NCI-H1092 treated with DMSO at 0.1 percent for 48 hours (cell line): Measurements from ENCODE around the gene DENND1B.
"Not testable (repeated sequence)": the region's sequence is repeated elsewhere in the genome, so short reads cannot be mapped to it uniquely, and the experiment has no call there.

Experiments used
- DNase-seq: peaks from one replicate; lab custom pipeline; 2025; lab: John Stamatoyannopoulos, UW

The DENND1B gene

DNA sequence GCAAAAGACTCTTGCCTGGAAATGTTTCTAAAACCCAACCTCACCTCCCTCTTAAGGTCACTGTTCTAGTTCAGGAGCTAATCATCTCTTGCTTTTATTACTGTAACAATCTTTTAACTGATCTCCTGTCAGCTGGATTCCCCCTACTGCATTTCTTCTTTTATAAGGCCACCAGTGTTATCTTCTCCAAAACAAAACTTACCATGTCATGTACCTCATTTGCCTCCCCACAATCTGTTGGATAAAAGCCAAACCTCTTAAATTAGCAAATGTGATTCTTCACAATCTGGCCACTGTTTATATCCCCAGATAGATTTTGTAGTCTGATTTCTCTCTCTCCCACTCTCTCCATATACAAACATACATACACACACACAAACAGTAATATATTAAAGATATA lies 143.3 kb downstream of the DENND1B start:
- no peak for DNase-seq

DNA sequence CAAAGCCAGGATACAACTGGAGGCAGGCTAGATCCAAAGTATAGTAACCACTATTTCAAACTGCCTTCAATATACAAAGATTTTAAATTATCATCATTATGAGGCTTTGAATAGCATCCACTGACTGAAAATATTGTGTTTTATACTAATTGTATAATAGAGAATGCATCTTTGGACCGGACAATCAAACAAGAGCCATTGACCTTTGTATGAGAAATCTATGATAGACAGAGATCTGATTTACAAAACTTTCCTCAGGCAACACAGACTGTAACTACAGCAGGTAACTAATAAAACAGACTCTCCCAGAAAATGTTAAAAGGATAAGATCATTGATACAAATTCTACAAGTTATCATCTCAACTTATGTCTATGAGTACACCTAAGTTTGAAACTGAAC lies 152.9 kb downstream of the DENND1B start:
- DNase-seq, result no peak

DNA sequence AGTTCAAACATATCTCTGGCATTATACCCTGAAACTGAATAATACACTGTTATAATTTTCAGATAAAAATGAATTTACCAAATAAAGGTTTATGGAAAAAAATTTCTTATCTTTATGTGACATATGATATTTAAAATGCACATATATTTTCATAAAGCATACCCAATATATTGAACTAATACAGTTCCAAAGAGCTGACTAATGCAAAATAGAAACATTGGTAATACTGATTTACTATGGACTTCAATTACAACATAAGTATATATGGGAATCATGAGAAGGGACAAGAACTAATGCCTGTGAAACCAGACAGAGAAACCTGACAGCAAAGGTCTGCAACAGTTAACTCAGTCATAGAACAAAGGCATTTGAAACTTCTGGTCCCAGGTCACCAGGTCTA lies 153.5 kb downstream of the DENND1B start:
- DNase-seq, result no peak

DNA sequence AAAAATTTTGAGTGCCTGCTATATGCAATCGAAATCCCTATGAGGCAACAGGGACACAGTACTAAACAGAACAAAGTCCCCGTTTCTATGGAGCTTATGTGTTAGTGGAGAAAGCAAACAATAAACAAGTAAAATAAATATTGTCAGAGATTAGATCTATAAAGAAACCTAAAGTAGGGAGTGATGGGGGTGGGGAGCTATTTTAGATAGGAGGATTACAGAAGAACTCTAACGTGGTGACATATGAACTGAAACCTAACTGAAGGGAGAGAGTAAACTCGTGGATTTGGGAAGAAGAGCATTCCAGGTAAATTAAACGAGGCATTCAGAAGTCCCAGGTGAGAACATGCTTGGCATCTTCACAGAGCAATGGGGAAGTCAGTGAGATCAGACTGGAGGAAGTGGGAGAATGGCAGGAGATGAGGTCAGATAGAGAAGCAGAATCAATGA lies 154.5 kb downstream of the DENND1B start:
- DNase-seq, result no peak

DNA sequence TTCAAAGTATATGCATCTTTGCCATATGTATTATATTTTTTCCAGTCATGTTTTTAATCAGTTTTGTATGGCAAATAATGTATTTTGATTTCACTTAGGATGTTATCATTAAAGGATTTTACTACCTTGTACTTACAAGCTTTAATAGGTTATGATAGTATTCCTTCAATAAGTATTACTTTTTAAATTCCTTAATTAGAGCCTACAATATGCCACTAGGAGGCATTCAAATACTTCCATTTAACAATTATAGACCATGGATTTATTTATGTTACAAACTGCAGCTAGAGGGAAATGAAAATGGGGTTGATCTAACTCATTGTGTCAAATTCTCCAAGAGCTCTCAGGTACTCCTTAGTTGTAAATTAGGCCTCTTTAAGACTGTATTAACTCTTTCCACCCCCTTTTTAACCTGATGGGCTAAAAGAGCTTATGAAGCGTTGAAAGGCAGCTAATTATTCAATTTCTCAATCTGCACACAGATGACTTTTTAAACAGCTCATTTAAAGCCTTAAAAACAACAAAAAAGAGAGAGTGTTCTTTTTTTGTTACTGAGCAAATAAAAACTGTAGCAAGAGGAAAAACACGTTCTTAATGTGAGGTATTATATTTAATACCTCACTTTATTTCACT lies 156.2 kb downstream of the DENND1B start:
- DNase-seq, result peak; percentile 40

DNA sequence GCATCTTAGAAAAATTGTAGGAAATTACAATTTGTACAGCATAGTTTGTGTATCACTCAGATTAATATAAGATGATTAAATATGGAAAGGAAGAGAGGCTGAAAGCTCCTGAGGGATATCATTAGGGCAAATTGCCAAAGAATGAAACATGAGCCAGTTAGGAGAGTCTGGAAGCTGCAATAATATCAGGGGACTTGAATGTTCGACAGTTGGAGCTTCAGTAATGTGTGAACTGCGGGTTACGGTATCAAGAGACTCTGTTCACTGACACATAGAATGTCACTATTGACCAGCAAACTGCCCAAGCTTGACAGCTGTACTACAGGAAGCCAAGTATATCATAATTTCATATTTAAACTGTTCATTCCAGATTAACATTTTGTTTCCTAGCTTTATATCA lies 157.2 kb downstream of the DENND1B start:
- no peak for DNase-seq

DNA sequence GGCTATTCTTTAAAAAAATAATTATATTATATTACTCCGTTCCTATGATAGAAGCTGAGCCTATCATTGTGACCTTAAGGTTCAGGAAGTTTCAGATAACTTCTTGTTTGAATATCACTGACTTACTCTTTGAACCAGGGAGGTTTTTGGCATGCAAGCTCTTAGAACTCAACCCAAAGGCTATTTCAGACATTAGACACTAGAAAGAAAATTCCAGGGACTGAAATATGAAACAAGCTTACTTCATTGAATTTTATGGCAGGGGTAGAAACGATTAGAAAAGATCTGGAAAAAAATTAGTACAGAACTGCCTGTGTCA lies 159.6 kb downstream of the DENND1B start:
- no peak for DNase-seq

DNA sequence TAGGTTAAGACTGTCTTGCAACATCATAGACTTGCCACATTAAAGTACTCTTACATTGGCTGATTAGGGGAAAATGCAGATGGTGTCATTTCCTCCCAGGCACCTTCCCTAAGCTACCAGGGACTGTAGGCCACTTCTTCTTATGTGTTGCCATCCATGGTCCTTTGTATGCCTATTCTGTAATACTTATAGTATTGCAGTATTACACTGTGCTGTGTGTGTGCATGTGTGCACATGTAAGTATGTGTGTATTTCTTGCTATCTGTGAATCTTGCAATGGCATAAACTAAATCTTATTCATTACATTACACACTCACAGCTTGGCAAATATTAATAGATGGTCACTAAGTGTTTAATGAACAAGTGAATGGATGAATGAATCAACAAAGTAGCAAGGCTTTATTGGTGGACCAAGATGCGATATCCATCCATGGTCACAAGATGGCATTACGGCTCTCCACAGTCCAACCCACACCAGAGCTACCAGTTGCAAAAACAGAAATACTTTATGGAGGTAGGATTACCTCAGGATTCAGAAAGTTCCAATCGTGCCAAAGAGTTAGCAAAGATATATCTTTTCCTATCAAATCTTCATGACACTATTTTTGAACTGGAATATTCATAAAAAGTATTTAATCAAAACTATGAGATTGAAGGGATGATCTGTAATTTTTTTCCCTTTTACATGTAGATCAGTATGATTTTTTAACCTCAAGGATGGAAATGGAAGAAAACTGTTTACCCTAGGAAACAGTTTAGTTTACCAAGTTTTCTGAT lies 160.2 kb downstream of the DENND1B start:
- DNase-seq, result peak; percentile 43

DNA sequence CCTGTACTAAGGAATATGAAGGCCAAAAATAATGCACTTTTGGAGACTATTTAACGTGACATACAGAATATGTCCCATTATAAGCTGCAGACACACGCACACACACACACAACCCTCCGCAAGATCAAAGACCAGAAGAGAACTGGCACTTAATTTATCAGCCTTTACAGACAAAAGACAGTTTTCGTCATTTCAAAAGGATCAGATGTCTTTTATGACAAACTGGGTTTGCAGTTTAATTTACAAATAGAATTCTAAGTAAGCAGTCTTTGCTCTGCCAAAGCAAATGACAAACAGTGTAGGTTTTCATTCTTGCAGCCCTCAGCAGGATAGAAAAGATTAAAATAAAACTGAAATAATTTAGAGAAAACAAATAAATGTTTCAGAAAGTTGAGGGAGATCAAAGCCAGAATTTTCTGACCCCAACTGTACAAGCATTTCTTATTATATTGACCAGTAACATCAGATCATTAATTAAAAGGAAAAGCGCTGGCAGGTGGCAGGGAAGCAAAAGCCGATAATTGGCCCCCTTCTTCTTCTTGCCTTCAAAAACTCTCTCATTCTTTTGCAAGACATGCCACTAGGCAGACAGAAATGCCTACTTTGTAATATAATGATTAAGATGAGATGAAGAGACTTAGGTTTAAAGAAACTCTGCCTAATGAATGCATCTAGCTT lies 169.0 kb downstream of the DENND1B start:
- no peak for DNase-seq

DNA sequence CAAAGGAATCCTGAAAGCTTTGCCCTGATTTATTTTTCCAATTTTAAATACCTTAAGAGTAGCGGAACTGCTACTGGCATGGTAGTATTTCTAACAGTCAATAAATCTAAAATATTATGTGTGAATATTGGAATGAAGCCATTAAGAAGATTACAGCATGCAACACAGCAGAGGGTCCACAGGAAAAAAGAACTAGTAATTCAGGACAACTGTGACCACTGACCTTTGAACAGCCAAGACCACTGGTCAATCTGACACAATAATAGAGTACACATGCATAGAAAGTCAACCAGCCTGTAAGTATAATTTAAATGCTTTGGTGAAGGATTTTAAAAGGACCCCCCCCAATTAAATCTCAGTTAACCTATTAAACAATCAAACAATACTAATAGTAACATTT lies 171.0 kb downstream of the DENND1B start:
- no peak for DNase-seq

DNA sequence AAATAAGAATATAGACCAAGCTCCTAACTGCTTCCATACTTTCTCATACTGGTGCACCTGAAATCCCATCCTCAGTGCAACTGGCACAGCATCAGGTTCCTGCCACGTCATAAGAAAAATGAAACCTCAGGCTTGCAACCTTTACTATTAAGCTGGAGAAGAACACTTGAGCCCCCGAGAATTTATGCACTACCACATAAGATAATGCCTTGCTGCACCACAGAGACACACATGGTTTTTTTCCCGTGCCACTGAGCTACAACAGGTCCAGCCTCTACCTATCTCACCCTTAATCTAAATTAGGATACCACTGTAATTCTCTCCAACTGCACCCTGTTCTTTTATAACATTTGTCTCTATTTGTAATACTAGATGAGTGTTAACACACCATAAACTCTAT lies 174.5 kb downstream of the DENND1B start:
- DNase-seq, result no peak

DNA sequence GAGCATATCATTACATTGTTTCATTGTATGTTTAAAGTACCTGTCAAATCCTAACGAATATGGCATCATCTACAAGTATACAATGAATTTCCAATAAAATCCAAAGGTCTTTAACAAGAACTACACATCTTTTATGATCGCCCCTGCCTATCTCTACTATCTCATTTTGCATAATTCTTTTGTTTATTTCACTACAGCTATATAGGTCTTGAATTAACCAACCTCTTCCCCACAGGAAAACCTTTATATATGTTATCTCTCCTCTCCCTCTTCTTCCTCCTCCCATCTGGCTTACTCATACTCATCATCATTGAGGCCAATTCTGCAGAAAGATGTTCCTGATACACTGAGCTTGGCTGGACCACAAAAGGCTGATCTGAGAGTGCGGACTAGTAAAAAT lies 175.5 kb downstream of the DENND1B start:
- DNase-seq, result no peak

DNA sequence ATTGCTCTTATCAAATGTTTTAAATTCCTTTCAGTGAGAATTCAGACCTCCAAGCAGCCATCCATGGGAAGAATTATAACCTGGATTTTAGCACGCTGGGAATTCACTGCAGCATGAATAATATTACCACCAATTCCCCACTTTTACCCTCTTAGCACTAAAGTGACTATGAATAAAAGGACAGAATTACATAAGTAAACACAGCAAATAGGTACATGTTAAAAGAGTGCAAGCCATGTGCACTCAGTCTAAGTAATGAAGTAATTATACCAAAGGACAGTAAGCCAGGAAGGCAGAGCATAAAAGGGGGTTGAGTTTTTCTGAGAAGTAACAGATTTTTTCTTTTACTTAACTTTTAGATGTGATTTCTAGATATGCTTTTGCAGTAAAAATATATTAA lies 176.3 kb downstream of the DENND1B start:
- peak; percentile 30 for DNase-seq

DNA sequence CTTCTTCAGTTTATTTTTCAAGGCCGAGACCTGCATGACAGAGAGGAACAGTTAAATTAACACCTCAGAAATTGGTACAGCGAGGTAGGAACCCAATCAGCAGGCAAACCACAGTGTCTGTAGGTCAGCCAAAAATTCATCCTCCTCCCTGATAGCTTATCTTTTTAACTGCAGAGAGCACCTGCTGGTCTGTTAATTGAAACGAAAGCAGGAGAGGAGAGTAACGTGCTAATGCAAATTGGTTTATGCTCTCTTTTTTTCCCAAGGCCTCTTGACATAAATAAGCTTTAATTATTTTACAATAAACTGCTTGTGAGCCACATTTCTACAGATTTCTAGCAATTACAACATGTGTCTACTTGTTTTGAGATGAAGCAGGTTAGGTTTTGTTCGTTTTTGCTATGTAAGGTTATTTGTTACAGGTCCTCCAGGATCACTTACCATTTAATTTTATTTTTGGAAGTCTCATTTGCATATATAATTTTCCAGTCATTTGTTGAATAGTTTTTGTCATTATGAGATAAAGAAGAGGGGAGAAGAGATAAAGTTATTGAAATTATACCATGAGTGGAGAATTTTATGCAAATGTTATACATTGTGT lies 179.9 kb downstream of the DENND1B start:
- no peak for DNase-seq

DNA sequence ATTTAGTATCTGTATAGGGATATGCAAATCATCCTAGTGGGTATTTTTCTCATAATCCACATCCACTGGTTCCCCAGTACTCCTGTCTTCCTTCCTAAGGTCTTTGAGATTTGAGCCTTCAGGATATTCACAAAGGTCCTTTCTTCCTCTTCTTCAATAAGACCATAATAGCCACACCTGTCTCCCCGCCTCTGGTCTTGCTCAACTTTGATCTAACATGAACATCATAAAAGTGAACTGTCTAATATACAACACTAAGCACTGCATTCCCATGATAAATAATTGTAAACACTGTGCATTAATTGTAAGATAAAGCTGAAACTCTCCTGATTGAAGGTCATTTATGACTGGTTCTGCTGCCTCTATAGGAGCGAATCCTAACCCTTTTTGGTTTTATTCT lies 184.6 kb downstream of the DENND1B start:
- DNase-seq, result no peak

DNA sequence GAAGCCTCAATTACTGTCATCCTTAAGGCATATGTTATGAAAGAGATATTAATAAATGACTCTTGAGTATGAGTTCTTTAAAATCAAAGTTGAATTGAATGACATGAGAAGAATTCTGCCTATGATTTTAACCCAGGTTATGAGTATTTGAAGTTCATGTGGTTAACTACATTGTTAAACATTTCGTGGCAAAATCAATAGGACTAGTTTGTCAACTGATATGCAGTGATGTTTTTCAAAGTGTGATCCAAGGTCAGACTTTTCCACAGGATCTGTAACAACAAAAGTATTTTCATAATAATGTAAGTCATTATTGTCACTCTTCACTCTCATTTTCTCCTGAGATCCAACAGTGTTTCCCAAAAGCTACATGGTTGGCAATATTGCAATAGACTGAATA lies 189.5 kb downstream of the DENND1B start:
- DNase-seq, result no peak

DNA sequence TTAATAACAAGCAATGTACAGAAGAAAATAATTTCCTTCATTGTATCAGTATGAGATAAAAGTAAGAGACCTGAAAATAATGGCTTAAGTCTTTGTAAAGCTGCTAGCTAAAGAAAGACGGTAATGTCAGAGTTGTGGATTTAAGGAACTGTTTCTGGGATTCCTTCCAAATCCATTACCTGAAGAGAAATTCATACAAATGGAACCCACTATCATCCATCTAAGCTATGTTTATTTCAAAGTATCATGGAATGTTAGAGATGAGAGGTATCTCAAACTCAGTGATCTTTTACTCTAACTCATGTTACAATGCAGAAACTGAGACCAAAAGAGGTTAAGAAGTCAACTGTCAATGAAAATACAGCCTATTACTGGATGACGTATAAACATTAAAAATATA lies 197.7 kb downstream of the DENND1B start:
- no peak for DNase-seq

DNA sequence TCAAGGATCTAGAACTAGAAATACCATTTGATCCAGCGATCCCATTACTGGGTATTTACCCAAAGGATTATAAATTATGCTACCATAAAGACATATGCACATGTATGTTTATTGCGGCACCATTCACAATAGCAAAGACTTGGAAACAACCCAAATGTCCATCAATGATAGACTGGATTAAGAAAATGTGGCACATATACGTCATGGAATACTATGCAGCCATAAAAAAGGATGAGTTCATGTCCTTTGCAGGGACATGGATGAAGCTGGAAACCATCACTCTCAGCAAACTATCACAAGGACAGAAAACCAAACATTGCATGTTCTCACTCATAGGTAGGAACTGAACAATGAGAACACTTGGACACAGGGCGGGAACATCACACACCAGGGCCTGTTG lies 199.7 kb downstream of the DENND1B start:
- DNase-seq, result not testable (repeated sequence)

DNA sequence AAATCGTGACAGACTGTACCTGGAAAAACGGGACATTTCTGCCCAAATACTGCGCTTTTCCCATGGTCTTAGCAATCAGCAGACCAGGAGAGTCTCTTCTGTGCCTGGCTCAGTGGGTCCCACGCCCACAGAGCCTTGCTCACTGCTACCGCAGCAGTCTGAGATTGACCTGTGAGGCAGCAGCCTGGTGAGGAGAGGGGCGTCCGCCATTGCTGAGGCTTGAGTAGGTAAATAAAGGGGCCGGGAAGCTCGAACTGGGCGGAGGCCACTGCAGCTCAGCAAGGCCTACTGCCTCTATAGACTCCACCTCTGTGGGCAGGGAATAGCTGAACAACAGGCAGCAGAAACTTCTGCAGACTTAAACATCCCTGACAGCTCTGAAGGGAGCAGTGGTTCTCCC lies 203.1 kb downstream of the DENND1B start:
- DNase-seq, result no peak

DNA sequence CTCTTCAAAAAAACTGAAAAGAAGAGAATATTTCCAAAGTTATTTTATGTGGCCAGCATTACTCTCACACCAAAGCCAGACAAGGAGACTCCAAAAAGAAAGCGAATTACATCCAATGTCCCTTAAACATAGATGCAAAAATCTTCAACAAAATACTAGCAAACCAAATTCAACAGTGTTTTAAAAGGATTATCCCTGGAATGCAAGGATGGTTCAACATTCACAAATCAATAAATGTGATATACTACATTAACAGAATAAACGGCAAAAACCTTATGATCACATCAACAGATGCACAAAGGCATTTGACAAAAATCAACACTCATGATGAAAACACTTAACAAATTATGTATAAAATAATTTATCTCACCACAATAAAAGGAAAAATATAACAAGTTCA lies 207.8 kb downstream of the DENND1B start:
- no peak for DNase-seq

DNA sequence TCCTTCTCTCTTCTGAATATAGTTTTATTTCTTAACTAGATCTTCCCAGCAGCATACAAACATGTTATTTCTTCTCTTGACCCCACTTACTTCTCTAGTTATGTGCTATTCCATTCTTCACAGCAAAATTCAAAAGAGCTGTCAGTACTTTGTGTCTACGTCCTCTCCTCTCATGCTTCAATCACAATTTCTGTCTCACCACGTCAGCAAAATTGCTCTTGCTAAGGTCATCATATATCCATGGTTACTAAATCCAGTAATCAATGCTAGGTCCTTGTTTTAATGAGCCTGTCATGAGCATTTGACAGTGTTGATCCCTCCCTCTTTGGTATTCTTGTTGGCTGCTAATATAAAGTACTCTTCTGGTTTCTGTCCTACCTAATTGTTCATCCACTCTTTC lies 214.2 kb downstream of the DENND1B start:
- no peak for DNase-seq

DNA sequence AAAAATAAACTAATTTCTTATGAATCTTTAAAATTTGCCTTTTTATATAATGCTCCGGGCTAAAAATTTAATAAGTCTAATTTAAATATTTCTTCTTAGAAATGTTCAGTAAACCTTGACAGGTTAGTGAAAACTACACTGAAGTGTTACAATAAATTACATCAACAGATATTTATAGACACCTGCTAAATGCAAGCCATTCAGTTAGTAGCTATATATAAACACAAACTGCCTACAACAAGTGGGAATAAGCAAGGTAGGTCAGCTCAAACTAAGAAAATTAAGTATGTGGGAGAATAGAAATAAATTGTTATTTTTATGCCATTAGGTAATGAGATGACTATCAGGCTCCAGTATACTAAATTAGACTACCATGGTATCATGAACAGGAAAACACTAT lies 215.6 kb downstream of the DENND1B start:
- DNase-seq, result no peak

DNA sequence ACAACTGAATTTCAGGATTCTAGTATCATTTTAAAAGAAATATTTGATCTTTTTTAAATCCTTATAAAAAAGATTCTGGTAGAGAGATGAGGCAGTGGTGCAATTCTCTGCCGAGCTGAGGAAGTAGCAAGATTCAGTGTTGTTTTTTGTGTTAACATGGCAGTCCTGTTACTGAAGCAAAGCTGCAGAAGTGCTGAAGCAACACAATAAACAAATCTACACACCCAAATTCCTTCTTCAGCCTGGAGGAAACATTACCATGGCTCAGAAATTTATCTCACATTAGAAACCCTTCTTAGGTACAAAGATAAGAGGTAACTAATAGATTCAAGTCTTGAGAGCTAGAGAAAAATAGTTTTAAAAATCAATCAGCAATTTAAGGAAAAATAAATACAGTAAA lies 216.0 kb downstream of the DENND1B start:
- DNase-seq, result no peak
